ENCODE measurements around the gene LYRM2. TPM values are rescaled to one million over a fixed set of nuclear protein-coding genes. Genes with fewer than 3 reads are reported as not detected.

LYRM2 gene
- total RNA-seq, 1 donor from 2014 or later = 41.9 TPM

GRCh38 chr6:89660981-89661380 lies 22.4 kb upstream of the LYRM2 start:
- POLR2A ChIA-PET = no interaction called here
- no peak for TF ChIP-seq CTCF (IDR thresholded peaks at IDR 0.05)
- peaks cover 85% of the 10 kb centered on the region for H3K36me3 Mint-ChIP-seq (ENCODE audit: low read depth)
- DNase-seq (no peak), ATAC-seq (ENCODE audit: low read depth) (no peak)
- no peak overlapping the region for H3K4me3 Mint-ChIP-seq
- H3K27me3 Mint-ChIP-seq = no peaks in the 10 kb centered on the region
- intact Hi-C loops (cut with micrococcal nuclease) = no loop called here
- H3K4me1 Mint-ChIP-seq = no peaks in the 10 kb centered on the region
- CTCF ChIA-PET = no interaction called here
- no peaks in the 10 kb centered on the region for H3K9me3 Mint-ChIP-seq
- no peak overlapping the region for H3K27ac Mint-ChIP-seq

GRCh38 chr6:89657445-89658158 lies 19.1 kb upstream of the LYRM2 start:
- Mint-ChIP-seq H3K4me1 (no peaks in the 10 kb centered on the region), H3K9me3 (no peaks in the 10 kb centered on the region), H3K27me3 (no peaks in the 10 kb centered on the region), H3K4me3 (no peak overlapping the region), H3K36me3 (ENCODE audit: low read depth) (peaks cover 81% of the 10 kb centered on the region), H3K27ac (no peak overlapping the region)
- ChIA-PET POLR2A (no interaction called here), CTCF (no interaction called here)
- TF ChIP-seq CTCF (IDR thresholded peaks at IDR 0.05) = no peak
- intact Hi-C loops (cut with micrococcal nuclease) = no loop called here
- ATAC-seq (ENCODE audit: low read depth) (no peak), DNase-seq (no peak)

DNA sequence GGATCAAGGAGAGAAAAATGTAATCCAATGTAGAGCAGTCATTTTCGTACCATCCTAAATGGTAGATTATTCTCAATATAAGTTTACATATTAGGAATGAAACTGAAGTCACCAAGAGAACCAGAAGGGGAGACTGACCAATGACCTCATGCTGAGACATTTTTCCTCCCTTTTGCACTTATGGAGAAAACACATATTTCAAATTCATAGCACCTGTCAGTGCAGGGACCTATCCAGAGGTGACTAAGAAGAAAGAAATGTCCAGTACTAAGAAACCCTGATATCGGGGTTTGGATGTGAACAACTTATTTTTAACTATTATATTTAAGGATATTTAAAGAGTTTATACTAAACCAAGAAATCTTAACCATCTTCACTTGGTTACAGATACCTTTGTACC lies 16.6 kb upstream of the LYRM2 start:
- POLR2A ChIA-PET = no interaction called here
- intact Hi-C loops (cut with micrococcal nuclease) = no loop called here
- DNase-seq = no peak
- no peak overlapping the region for H3K27ac Mint-ChIP-seq
- no peak for TF ChIP-seq CTCF (IDR thresholded peaks at IDR 0.05)
- H3K4me1 Mint-ChIP-seq = no peaks in the 10 kb centered on the region
- no peaks in the 10 kb centered on the region for H3K27me3 Mint-ChIP-seq
- no peak overlapping the region for H3K4me3 Mint-ChIP-seq
- no peak for ATAC-seq (ENCODE audit: low read depth)
- H3K36me3 Mint-ChIP-seq (ENCODE audit: low read depth) = peaks cover 84% of the 10 kb centered on the region
- no peaks in the 10 kb centered on the region for H3K9me3 Mint-ChIP-seq
- CTCF ChIA-PET = interaction anchor here (0.6 kb wide), 1 partner anchor 38 kb away, joined by 5 read pairs; no protein-coding TSS in a partner anchor

- H3K9me3 Mint-ChIP-seq = no peaks in the 10 kb centered on the region
- ChIA-PET POLR2A (interaction anchor here (0.7 to 1.3 kb wide), 2 partner anchors 11 to 333 kb away, joined by 3 to 4 read pairs; no protein-coding TSS in a partner anchor), CTCF (no interaction called here)
- H3K36me3 Mint-ChIP-seq (ENCODE audit: low read depth) = peaks cover 76% of the 10 kb centered on the region
- no peak for ATAC-seq (ENCODE audit: low read depth)
- intact Hi-C loops (cut with micrococcal nuclease) = no loop called here
- H3K27me3 Mint-ChIP-seq = no peaks in the 10 kb centered on the region
- no peak overlapping the region for H3K4me3 Mint-ChIP-seq
- no peak overlapping the region for H3K27ac Mint-ChIP-seq
- H3K4me1 Mint-ChIP-seq = no peaks in the 10 kb centered on the region
- no peak for DNase-seq
- no peak for TF ChIP-seq CTCF (IDR thresholded peaks at IDR 0.05)
Measured at GRCh38 chr6:89650579-89650978, 12.0 kb upstream of the LYRM2 start.

GRCh38 chr6:89649682-89650081 lies 11.1 kb upstream of the LYRM2 start:
- DNase-seq (no peak), ATAC-seq (ENCODE audit: low read depth) (no peak)
- intact Hi-C loops (cut with micrococcal nuclease) = no loop called here
- H3K36me3 Mint-ChIP-seq (ENCODE audit: low read depth) = peaks cover 79% of the 10 kb centered on the region
- H3K9me3 Mint-ChIP-seq = no peaks in the 10 kb centered on the region
- H3K4me3 Mint-ChIP-seq = no peak overlapping the region
- TF ChIP-seq CTCF (IDR thresholded peaks at IDR 0.05) = no peak
- no peaks in the 10 kb centered on the region for H3K27me3 Mint-ChIP-seq
- no peak overlapping the region for H3K27ac Mint-ChIP-seq
- no peaks in the 10 kb centered on the region for H3K4me1 Mint-ChIP-seq
- POLR2A ChIA-PET = interaction anchor here (1.3 kb wide), 1 partner anchor 11 kb away, joined by 3 read pairs; no protein-coding TSS in a partner anchor
- CTCF ChIA-PET = no interaction called here
